Left lung (tissue), 10 donors: ENCODE results near the gene ARL16. TPM values are rescaled to one million over a fixed set of nuclear protein-coding genes. Genes with fewer than 3 reads are reported as not detected.

Experiments used
- ATAC-seq: fragments of 200-7000 bp; cut with Tn5 transposase; one replicate; pipeline ENCODE4 v1.9.1; 2020; ENCODE audit warnings: moderate library complexity
- DNase-seq, 4 donors: peaks; one replicate each; pipeline ENCODE4 v3.0.0-alpha.2; 2013 to 2020
- H3K27ac ChIP-seq, 2 donors: fragments of 200-600 bp; sonication (generic) in 1 of 2; one replicate each; pipeline versions ENCODE4 v1.5.0 to v1.8.0; 2020 to 2021
- H3K27me3 ChIP-seq, 2 donors: fragments of 200-600 bp; sonication (generic) in 1 of 2; one replicate each; pipeline versions ENCODE4 v1.5.0 to v1.8.0; 2020 to 2021
- H3K36me3 ChIP-seq, 2 donors: fragments of 200-600 bp; sonication (generic) in 1 of 2; one replicate each; pipeline versions ENCODE4 v1.5.0 to v1.8.0; 2020 to 2021
- H3K4me1 ChIP-seq, 2 donors: fragments of 200-600 bp; one replicate each; pipeline ENCODE4 v1.8.0; 2021
- H3K4me3 ChIP-seq, 2 donors: fragments of 200-600 bp; sonication (generic) in 1 of 2; one replicate each; pipeline versions ENCODE4 v1.5.0 to v1.8.0; 2020 to 2021; ENCODE audit warnings: mild to moderate bottlenecking in 1 of 2
- H3K9me3 ChIP-seq, 2 donors: fragments of 200-600 bp; sonication (generic) in 1 of 2; one replicate each; pipeline versions ENCODE4 v1.5.0 to v1.8.0; 2020 to 2021
- intact Hi-C, 2 donors: fragments of 100-400 bp; cut with DNase I; formaldehyde crosslinking; loops; one replicate each; pipeline versions ENCODE4 v1.11.2 to v1.14.2; 2022
- polyA plus RNA-seq, 6 donors: library from polyadenylated mRNA; unstranded; fragments of 120-200 nt; gene quantifications; one replicate each; pipeline ENCODE4 v1.2.1, GENCODE V29; 2013; ENCODE audit not compliant: insufficient read length in 6 of 6
- total RNA-seq, 2 donors: library from RNA; stranded (reverse); fragmentation: NEBNext Ultra II Directional; extraction: Animal tissue kit (Norgen Biotek cat#: 25700); gene quantifications; one replicate each; pipeline ENCODE4 v1.2.1, GENCODE V29; 2021
- TF ChIP-seq, protein P1 (sequence below), 2 donors: fragments of 200-600 bp; sonication (generic) in 1 of 2; IDR thresholded peaks; one replicate each; pipeline versions ENCODE4 v1.5.0 to v1.8.0; 2021; ENCODE audit warnings: antibody characterized with exemption in 2 of 2
- donor health status: DM: no; HTN: yes; CAD: no.
- donor health status: DM: no; HTN: no; CAD: no.

ARL16 gene
- total and polyA plus RNA-seq, 8 donors, result 22.5 to 48.1 (median 41.9) TPM

DNA sequence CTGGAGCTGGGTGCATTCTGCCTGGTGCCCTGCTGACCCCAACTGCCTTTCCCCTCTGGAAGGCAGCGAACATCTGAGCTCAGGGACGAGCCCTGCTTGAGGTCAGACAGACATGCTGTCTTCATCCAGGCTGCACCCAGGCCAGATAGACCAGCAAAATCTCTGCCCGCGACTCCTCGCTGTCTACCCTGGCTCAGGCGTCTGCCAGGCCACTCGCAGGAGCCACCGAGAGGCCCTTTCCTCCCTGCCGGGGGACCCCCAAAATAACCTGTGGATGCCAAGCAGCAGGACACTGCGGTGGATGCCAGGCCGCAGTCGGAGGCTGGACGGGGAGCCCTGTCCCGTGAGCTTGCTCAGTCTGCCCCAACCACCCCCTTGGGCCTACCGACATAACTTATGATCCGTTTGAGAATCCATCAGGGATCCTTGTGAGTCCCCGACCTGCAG lies 25.2 kb upstream of the ARL16 start:
- Histone ChIP-seq H3K27me3 (no peaks in the 10 kb centered on the region), H3K4me1 (peaks cover 23 to 48% of the 10 kb centered on the region in 2 donors), H3K4me3 (no peak overlapping the region), H3K9me3 (no peaks in the 10 kb centered on the region), H3K36me3 (peaks cover 0 to 36% of the 10 kb centered on the region in 2 donors), H3K27ac (no peak overlapping the region)
- TF ChIP-seq, protein P1, sequence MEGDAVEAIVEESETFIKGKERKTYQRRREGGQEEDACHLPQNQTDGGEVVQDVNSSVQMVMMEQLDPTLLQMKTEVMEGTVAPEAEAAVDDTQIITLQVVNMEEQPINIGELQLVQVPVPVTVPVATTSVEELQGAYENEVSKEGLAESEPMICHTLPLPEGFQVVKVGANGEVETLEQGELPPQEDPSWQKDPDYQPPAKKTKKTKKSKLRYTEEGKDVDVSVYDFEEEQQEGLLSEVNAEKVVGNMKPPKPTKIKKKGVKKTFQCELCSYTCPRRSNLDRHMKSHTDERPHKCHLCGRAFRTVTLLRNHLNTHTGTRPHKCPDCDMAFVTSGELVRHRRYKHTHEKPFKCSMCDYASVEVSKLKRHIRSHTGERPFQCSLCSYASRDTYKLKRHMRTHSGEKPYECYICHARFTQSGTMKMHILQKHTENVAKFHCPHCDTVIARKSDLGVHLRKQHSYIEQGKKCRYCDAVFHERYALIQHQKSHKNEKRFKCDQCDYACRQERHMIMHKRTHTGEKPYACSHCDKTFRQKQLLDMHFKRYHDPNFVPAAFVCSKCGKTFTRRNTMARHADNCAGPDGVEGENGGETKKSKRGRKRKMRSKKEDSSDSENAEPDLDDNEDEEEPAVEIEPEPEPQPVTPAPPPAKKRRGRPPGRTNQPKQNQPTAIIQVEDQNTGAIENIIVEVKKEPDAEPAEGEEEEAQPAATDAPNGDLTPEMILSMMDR (IDR thresholded peaks at IDR 0.05), result no peak
- DNase-seq (no peak), ATAC-seq (no peak)
- intact Hi-C loops, result no loop called here

DNA sequence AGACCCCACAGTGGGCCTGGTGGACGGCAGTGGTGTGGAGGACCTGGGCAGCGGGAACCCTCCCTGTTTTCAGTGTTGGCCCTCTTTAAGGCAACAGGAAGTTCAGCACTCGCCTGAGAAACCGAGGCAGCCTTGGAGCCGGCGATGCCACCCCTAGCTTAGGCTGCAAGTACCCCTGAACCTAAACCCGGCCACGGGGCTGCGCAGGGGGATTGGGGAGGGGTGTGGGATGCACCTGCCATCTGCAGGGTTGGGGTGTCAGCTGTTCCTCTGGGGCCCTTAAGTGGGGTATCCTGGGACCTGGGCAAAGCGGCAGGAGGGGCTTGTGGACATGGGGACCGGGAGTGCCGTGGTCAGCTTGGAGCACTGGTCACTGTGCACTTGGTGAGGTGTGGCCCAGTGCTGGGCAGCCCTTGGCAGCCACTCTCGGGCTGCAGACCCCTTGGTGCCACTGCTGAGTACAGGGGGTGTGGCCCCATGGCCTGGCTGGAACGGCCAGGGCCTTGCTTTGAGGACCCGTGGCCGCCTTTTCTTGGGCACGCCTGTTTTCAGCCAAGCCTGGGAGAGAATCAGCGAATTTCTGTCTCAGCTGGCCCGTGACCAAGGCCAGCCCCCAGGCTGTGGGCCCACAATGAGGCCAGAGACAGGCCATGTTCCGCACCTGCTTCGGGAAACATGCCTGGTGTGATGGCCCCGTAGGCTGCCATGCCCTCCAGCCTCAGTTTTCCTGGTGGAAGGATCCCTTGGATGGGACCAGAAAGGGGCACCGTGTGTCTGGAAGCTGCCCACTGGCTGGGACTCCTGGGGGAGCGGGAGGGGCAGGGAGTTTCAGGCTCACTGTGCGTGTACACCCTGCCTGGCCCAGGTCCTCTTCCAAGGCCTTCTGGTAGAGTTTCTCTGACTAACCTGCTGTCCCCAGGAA lies 24.4 kb upstream of the ARL16 start:
- DNase-seq, result no peak
- no peaks in the 10 kb centered on the region for H3K27me3 ChIP-seq
- ATAC-seq, result no peak
- H3K4me3 ChIP-seq, result no peak overlapping the region
- peaks cover 19 to 43% of the 10 kb centered on the region in 2 donors for H3K4me1 ChIP-seq
- peaks cover 0 to 36% of the 10 kb centered on the region in 2 donors for H3K36me3 ChIP-seq
- TF ChIP-seq, protein P1 (IDR thresholded peaks at IDR 0.05), result no peak
- no peaks in the 10 kb centered on the region for H3K9me3 ChIP-seq
- intact Hi-C loops, result no loop called here
- no peak overlapping the region for H3K27ac ChIP-seq

DNA sequence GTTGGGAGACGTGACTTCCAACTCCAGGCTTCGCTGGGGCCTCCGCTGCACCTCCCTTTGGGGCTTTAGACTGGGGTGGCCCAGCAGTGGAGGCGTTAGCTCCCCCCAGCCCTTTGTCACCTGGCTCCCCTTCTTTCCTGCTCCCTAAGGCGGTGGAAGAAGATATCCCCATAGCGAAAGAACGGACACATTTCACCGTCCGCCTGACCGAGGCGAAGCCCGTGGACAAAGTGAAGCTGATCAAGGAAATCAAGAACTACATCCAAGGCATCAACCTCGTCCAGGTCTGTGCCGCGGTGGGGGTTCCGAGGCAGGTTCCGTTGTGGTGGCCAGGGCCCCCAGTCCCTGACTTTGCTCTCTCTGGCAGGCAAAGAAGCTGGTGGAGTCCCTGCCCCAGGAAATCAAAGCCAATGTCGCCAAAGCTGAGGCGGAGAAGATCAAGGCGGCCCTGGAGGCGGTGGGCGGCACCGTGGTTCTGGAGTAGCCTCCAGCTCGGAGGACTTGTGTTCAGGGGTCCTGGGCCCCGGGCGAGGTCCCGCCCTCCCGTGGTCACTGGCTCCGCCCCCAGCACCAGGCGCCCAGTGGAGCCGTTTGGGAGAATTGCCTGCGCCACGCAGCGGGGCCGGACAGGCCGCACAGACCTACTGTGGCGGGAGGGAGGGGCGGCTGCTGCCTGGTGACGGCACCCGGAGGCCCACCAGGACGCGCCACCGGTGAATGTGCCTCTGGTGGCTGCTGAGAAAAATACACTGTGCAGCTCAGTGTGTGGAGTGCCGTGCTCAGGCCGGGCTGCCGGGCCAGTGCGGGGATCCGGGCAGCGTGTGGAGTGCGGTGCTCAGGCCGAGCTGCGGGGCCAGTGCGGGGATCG lies 23.4 kb upstream of the ARL16 start:
- peaks cover 19 to 42% of the 10 kb centered on the region in 2 donors for H3K4me1 ChIP-seq
- ATAC-seq, result no peak

DNA sequence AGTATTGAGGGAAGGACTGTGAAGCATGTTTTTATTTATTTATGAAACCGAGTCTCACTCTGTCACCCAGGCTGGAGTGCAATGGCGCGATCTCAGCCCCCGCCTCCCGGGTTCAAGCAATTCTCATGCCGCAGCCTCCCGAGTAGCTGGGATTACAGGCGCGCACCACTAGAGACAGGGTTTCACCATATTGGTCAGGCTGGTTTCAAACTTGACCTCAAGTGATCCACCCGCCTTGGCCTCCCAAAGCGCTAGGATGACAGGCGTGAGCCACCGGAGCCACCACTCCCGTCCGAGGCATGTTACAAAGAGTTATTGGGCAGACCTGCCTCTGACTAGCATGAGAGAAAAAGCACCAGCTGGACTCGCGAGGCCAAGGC lies 22.6 kb upstream of the ARL16 start:
- intact Hi-C loops, result no loop called here
- Histone ChIP-seq H3K4me1 (peaks cover 21 to 44% of the 10 kb centered on the region in 2 donors), H3K4me3 (no peak overlapping the region), H3K9me3 (no peaks in the 10 kb centered on the region), H3K36me3 (peaks cover 0 to 44% of the 10 kb centered on the region in 2 donors), H3K27ac (no peak overlapping the region), H3K27me3 (no peaks in the 10 kb centered on the region)
- DNase-seq (no peak), ATAC-seq (no peak)
- TF ChIP-seq, protein P1 (IDR thresholded peaks at IDR 0.05), result no peak

More for the DNA sequence above, 23.4 kb upstream of the ARL16 start:
- no peak for DNase-seq
- Histone ChIP-seq H3K27me3 (no peaks in the 10 kb centered on the region), H3K9me3 (no peaks in the 10 kb centered on the region), H3K36me3 (peaks cover 0 to 36% of the 10 kb centered on the region in 2 donors), H3K4me3 (no peak overlapping the region), H3K27ac (no peak overlapping the region)
- intact Hi-C loops, result no loop called here
- TF ChIP-seq, protein P1 (IDR thresholded peaks at IDR 0.05), result no peak
